ENCODE measurements around the gene CCDC6.

Gene CCDC6

GRCh38 chr10:59812519-59813122, 93.7 kb downstream of the CCDC6 start:
- Histone ChIP-seq H3K9me3 (ENCODE audit: control insufficient read depth, low read length) (no peaks in the 10 kb centered on the region), H3K4me1 (ENCODE audit: control insufficient read depth, insufficient read depth, low read length, poor library complexity, severe bottlenecking) (no peaks in the 10 kb centered on the region), H3K36me3 (ENCODE audit: control insufficient read depth, insufficient read depth, low read length) (peaks cover 55% of the 10 kb centered on the region), H3K4me3 (ENCODE audit: extremely low read depth, insufficient read depth, low read length, poor library complexity, severe bottlenecking) (no peak overlapping the region), H3K27ac (ENCODE audit: low read depth, low read length, severe bottlenecking) (no peak overlapping the region)
- 96 to 100% methylated on average over 6 of the region's 7 CpGs for WGBS, 2 experiments (ENCODE audit: insufficient coverage in 2 of 2)

GRCh38 chr10:59809644-59809974, 96.7 kb downstream of the CCDC6 start:
- H3K4me1 ChIP-seq (ENCODE audit: control insufficient read depth, insufficient read depth, low read length, poor library complexity, severe bottlenecking) = no peaks in the 10 kb centered on the region
- WGBS, 2 experiments (ENCODE audit: insufficient coverage in 2 of 2) = 86 to 100% methylated on average over 1 of the region's 2 CpGs
- H3K27ac ChIP-seq (ENCODE audit: low read depth, low read length, severe bottlenecking) = no peak overlapping the region
- H3K4me3 ChIP-seq (ENCODE audit: extremely low read depth, insufficient read depth, low read length, poor library complexity, severe bottlenecking) = no peak overlapping the region
- H3K9me3 ChIP-seq (ENCODE audit: control insufficient read depth, low read length) = no peaks in the 10 kb centered on the region
- peaks cover 75% of the 10 kb centered on the region for H3K36me3 ChIP-seq (ENCODE audit: control insufficient read depth, insufficient read depth, low read length)

GRCh38 chr10:59808896-59809643, 97.3 kb downstream of the CCDC6 start:
- H3K36me3 ChIP-seq (ENCODE audit: control insufficient read depth, insufficient read depth, low read length) = peaks cover 77% of the 10 kb centered on the region
- H3K4me1 ChIP-seq (ENCODE audit: control insufficient read depth, insufficient read depth, low read length, poor library complexity, severe bottlenecking) = no peaks in the 10 kb centered on the region
- WGBS, 2 experiments (ENCODE audit: insufficient coverage in 2 of 2) = 67 to 100% methylated on average over 1 of the region's 5 CpGs

DNA sequence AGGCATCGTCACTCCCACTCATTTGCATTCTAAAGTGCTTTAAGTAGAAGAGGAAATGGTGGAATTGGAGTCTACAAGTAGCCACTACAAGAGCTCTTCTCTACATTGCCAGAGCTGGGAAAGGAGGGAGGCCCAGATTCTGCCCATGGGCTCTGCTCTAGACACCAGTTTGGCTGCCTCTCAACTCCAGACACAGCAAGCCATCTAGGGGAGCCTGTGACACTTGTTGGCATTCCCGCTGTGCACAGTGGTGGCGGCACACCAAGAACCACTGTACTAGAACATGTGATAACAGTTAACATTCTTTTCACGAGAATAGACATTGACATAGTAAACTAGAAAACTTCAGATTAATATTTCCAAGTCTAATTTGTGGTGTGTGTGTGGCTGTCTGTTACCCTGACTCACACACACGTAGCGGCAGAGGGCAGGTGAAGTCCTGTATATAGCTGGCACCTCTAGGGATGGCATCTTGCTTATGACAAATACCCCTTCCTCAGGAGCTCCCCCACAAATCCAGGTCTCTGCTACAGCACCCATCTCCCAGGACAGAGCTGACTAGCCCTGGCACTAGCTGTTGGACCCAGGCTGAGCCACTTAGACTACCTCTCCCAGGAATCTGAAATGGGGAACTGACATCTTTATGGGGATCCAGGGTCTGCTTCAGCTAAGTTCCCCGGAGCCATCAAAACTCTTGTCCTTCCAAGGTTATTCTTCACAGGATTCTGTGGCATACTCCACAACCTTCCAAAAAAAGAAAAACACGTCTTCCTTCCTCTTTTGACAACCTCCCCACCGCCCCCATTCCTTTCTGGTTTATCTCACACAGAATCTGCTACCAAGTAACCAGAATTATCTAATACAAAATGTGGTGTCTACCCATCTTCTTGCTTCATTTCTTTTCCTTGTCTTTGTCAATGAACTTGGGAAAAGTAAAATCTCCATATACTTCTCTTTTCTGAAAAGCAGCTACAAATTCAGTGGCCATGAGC, 98.4 kb downstream of the CCDC6 start:
- 96 to 98% methylated on average over 4 to 5 of the region's 9 CpGs for WGBS, 2 experiments (ENCODE audit: insufficient coverage in 2 of 2)
- H3K4me3 ChIP-seq (ENCODE audit: extremely low read depth, insufficient read depth, low read length, poor library complexity, severe bottlenecking) = no peak overlapping the region
- H3K27ac ChIP-seq (ENCODE audit: low read depth, low read length, severe bottlenecking) = no peak overlapping the region
- H3K9me3 ChIP-seq (ENCODE audit: control insufficient read depth, low read length) = no peaks in the 10 kb centered on the region
- H3K36me3 ChIP-seq (ENCODE audit: control insufficient read depth, insufficient read depth, low read length) = peaks cover 81% of the 10 kb centered on the region
- H3K4me1 ChIP-seq (ENCODE audit: control insufficient read depth, insufficient read depth, low read length, poor library complexity, severe bottlenecking) = no peaks in the 10 kb centered on the region

More at GRCh38 chr10:59808896-59809643, 97.3 kb downstream of the CCDC6 start:
- Histone ChIP-seq H3K4me3 (ENCODE audit: extremely low read depth, insufficient read depth, low read length, poor library complexity, severe bottlenecking) (no peak overlapping the region), H3K27ac (ENCODE audit: low read depth, low read length, severe bottlenecking) (no peak overlapping the region), H3K9me3 (ENCODE audit: control insufficient read depth, low read length) (no peaks in the 10 kb centered on the region)

DNA sequence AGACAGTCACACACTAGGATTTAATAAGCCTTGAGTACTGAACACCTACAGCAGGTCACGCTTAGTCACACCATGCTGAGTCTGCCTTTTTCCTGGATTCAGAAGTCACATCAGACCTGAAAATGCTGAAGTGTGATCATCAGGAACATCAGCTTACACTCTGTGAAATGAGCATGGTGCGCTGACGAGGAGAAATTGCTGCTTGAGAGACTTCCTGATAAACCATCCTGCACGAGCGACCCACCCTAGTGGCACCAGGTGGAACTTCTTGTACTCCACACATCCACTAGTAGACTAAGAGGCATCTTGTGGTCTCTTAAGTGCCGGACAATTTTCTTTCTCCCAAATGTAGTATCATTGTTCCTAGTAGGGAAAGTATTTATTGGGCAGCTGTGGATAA, 101.3 kb downstream of the CCDC6 start:
- H3K27ac ChIP-seq (ENCODE audit: low read depth, low read length, severe bottlenecking) = no peak overlapping the region
- H3K36me3 ChIP-seq (ENCODE audit: control insufficient read depth, insufficient read depth, low read length) = peaks cover 60% of the 10 kb centered on the region
- H3K9me3 ChIP-seq (ENCODE audit: control insufficient read depth, low read length) = no peaks in the 10 kb centered on the region
- no peaks in the 10 kb centered on the region for H3K4me1 ChIP-seq (ENCODE audit: control insufficient read depth, insufficient read depth, low read length, poor library complexity, severe bottlenecking)
- H3K4me3 ChIP-seq (ENCODE audit: extremely low read depth, insufficient read depth, low read length, poor library complexity, severe bottlenecking) = no peak overlapping the region
- WGBS, 2 experiments (ENCODE audit: insufficient coverage in 2 of 2) = 98 to 100% methylated on average over 2 to 3 of the region's 6 CpGs

DNA sequence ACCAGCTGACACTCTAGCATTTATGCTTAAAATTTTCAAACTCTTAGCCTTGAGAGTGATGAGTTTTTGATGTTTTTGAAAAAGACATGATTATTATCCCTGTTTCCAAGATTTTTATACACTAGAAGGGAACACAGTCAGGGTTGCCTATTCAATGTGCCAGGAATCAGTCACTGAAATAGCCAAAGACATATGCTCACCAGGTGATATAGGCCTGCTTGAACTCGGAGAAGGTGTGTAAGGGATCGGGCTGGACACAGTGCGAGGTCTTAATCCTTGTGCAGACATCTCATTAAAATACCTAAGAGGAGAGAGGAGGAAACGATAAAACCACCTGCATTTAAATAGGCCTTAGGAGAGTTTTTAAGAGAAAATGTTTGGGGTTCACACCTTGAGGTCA, 102.1 kb downstream of the CCDC6 start:
- H3K27ac ChIP-seq (ENCODE audit: low read depth, low read length, severe bottlenecking) = no peak overlapping the region
- H3K4me3 ChIP-seq (ENCODE audit: extremely low read depth, insufficient read depth, low read length, poor library complexity, severe bottlenecking) = no peak overlapping the region
- peaks cover 63% of the 10 kb centered on the region for H3K36me3 ChIP-seq (ENCODE audit: control insufficient read depth, insufficient read depth, low read length)
- 100% methylated on average over 1 of the region's 4 CpGs for WGBS, 2 experiments (ENCODE audit: insufficient coverage in 2 of 2)
- no peaks in the 10 kb centered on the region for H3K4me1 ChIP-seq (ENCODE audit: control insufficient read depth, insufficient read depth, low read length, poor library complexity, severe bottlenecking)
- H3K9me3 ChIP-seq (ENCODE audit: control insufficient read depth, low read length) = no peaks in the 10 kb centered on the region

GRCh38 chr10:59803714-59804113, 102.6 kb downstream of the CCDC6 start:
- Histone ChIP-seq H3K36me3 (ENCODE audit: control insufficient read depth, insufficient read depth, low read length) (peaks cover 63% of the 10 kb centered on the region), H3K4me1 (ENCODE audit: control insufficient read depth, insufficient read depth, low read length, poor library complexity, severe bottlenecking) (no peaks in the 10 kb centered on the region), H3K4me3 (ENCODE audit: extremely low read depth, insufficient read depth, low read length, poor library complexity, severe bottlenecking) (no peak overlapping the region), H3K9me3 (ENCODE audit: control insufficient read depth, low read length) (no peaks in the 10 kb centered on the region), H3K27ac (ENCODE audit: low read depth, low read length, severe bottlenecking) (no peak overlapping the region)
- WGBS, 2 experiments (ENCODE audit: insufficient coverage in 2 of 2) = 70% methylated on average over 1 of the region's 1 CpG; no CpG with 5 or more reads in 1 of the 2 experiments

- H3K27ac ChIP-seq (ENCODE audit: low read depth, low read length, severe bottlenecking) = no peak overlapping the region
- H3K4me1 ChIP-seq (ENCODE audit: control insufficient read depth, insufficient read depth, low read length, poor library complexity, severe bottlenecking) = no peaks in the 10 kb centered on the region
- no peak overlapping the region for H3K4me3 ChIP-seq (ENCODE audit: extremely low read depth, insufficient read depth, low read length, poor library complexity, severe bottlenecking)
- H3K9me3 ChIP-seq (ENCODE audit: control insufficient read depth, low read length) = no peaks in the 10 kb centered on the region
- H3K36me3 ChIP-seq (ENCODE audit: control insufficient read depth, insufficient read depth, low read length) = peaks cover 55% of the 10 kb centered on the region
- 100% methylated on average over 2 of the region's 2 CpGs for WGBS, 2 experiments (ENCODE audit: insufficient coverage in 2 of 2)
Observed at GRCh38 chr10:59801171-59801570, 105.2 kb downstream of the CCDC6 start.

DNA sequence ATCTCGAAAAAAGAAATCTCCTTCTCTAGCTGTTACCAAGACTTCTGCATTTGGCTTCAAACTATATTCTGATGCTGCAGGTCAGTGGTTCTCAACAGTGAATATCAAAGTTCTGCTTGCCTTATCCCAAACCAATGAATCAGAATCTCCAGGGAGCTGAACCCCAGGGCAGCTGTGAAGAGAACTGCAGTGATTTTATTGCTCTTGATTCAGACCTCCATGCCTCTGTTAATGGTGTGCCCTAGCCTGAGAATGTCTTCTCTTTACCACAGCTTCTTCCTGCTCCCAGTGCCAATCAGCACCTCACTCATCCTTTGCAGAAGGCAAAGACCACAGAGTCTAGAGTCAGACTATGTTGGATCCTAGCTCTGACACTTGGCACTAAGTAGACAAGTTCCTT, 106.9 kb downstream of the CCDC6 start:
- H3K36me3 ChIP-seq (ENCODE audit: control insufficient read depth, insufficient read depth, low read length) = peaks cover 45% of the 10 kb centered on the region
- no peaks in the 10 kb centered on the region for H3K9me3 ChIP-seq (ENCODE audit: control insufficient read depth, low read length)
- no peaks in the 10 kb centered on the region for H3K4me1 ChIP-seq (ENCODE audit: control insufficient read depth, insufficient read depth, low read length, poor library complexity, severe bottlenecking)
- no peak overlapping the region for H3K27ac ChIP-seq (ENCODE audit: low read depth, low read length, severe bottlenecking)
- H3K4me3 ChIP-seq (ENCODE audit: extremely low read depth, insufficient read depth, low read length, poor library complexity, severe bottlenecking) = no peak overlapping the region
- 80 to 100% methylated on average over 1 of the region's 1 CpG for WGBS, 2 experiments (ENCODE audit: insufficient coverage in 2 of 2)

DNA sequence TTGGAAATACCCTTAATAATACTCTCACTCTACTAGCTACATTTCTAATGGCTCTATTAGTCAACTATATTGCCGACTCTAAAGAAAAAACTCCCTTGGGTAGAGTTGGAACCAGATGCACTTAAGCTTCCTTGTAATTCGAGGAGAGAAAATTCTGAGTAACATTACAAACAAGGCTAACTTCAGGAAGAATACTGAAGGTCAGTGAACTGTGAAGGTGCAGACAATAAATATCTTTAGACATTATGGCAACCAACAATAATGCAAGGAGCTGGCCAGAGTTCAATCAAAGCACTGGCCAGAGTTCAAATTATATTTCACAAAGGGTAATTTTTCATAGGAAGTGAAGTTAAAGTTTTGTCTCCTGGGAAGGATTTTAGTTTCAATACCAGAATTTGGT, 112.4 kb downstream of the CCDC6 start:
- Histone ChIP-seq H3K36me3 (ENCODE audit: control insufficient read depth, insufficient read depth, low read length) (peaks cover 57% of the 10 kb centered on the region), H3K27ac (ENCODE audit: low read depth, low read length, severe bottlenecking) (no peak overlapping the region), H3K4me1 (ENCODE audit: control insufficient read depth, insufficient read depth, low read length, poor library complexity, severe bottlenecking) (no peaks in the 10 kb centered on the region), H3K4me3 (ENCODE audit: extremely low read depth, insufficient read depth, low read length, poor library complexity, severe bottlenecking) (no peak overlapping the region), H3K9me3 (ENCODE audit: control insufficient read depth, low read length) (no peaks in the 10 kb centered on the region)
- WGBS, 2 experiments (ENCODE audit: insufficient coverage in 2 of 2) = no CpG with 5 or more reads among the region's 2 CpGs

Measured in mesodermal cell (in vitro differentiated cells).